Right lobe of liver (tissue), 6 donors: ENCODE measurements around the gene FIZ1. TPM values are rescaled to one million over a fixed set of nuclear protein-coding genes. Genes with fewer than 3 reads are reported as not detected.

Source experiments
- ATAC-seq, 4 donors: fragments of 200-7000 bp; cut with Tn5 transposase; one replicate each; pipeline ENCODE4 v1.9.1; 2020; ENCODE audit warnings: mild to moderate bottlenecking in 4 of 4, moderate library complexity in 4 of 4
- DNase-seq, 3 donors: peaks; one replicate each; pipeline ENCODE4 v3.0.0-alpha.2; 2020
- H3K27ac ChIP-seq, 3 donors: fragments of 200-600 bp; one replicate each; pipeline ENCODE4 v1.8.0; 2022
- H3K27me3 ChIP-seq, 2 donors: fragments of 200-600 bp; one replicate each; pipeline ENCODE4 v1.8.0; 2022
- H3K36me3 ChIP-seq, 4 donors: fragments of 200-600 bp; sonication (generic) in 1 of 4; one replicate each; pipeline versions ENCODE4 v1.5.1 to v1.8.0; 2017 to 2022; ENCODE audit warnings: control low read depth in 1 of 4
- H3K4me1 ChIP-seq, 4 donors: fragments of 200-600 bp; sonication (generic) in 1 of 4; one replicate each; pipeline versions ENCODE4 v1.5.1 to v1.8.0; 2017 to 2022; ENCODE audit warnings: control low read depth in 1 of 4
- H3K4me3 ChIP-seq, 3 donors: fragments of 200-600 bp; one replicate each; pipeline ENCODE4 v1.8.0; 2022
- H3K9me3 ChIP-seq, 4 donors: fragments of 200-600 bp; sonication (generic) in 1 of 4; one replicate each; pipeline versions ENCODE4 v1.5.1 to v1.8.0; 2017 to 2022; ENCODE audit warnings: control low read depth in 1 of 4
- POLR2A ChIP-seq: fragments of 450-650 bp; IDR thresholded peaks from one replicate; pipeline ENCODE4 v1.6.1; 2017; ENCODE audit warnings: antibody characterized with exemption, mild to moderate bottlenecking
- WGBS: methylation state at CpG from one replicate; pipeline ENCODE4 v1.1.6; 2018; ENCODE audit warnings: low coverage, low lambda C conversion rate; ENCODE audit not compliant: insufficient coverage; ENCODE audit errors: missing lambda C conversion rate; 5-methylcytosine and 5-hydroxymethylcytosine counted together
- intact Hi-C, 2 donors: fragments of 100-400 bp; cut with DNase I; formaldehyde crosslinking; loops; one replicate each; pipeline versions ENCODE4 v1.11.2 to v1.14.1; 2022
- total RNA-seq, 6 experiments: library from RNA; depleted of rRNA in 2 of 6; stranded (reverse); fragments of >200 nt in 2 of 6; fragmentation: NEBNext Ultra II Directional in 3 of 6; extraction: Animal tissue kit (Norgen Biotek cat#: 25700) in 3 of 6; gene quantifications; one replicate each; pipeline versions ENCODE4 v1.1.0 to v1.2.4, GENCODE V29; 2016 to 2023
- TF ChIP-seq, protein P1 (sequence below), 4 donors: fragments of 200-600 bp in 3 of 4; fragments of 450-650 bp in 1 of 4; IDR thresholded peaks; one replicate each; pipeline versions ENCODE4 v1.5.1 to v1.8.0; 2016 to 2022; ENCODE audit warnings: antibody characterized with exemption in 4 of 4, mild to moderate bottlenecking in 2 of 4
- donor health status: DM: no; HTN: yes; CAD: no.
- donor health status: DM: no; HTN: no; CAD: no.
- donor health status: DM: no; HTN: no; CAD: no.
- donor health status: DM: no; HTN: yes; CAD: no.
- donor health status: DM: no; HTN: yes; CAD: no.

The FIZ1 gene
- total RNA-seq, 6 experiments from 2014 or later = 3.0 to 13.1 (median 5.1) TPM

DNA sequence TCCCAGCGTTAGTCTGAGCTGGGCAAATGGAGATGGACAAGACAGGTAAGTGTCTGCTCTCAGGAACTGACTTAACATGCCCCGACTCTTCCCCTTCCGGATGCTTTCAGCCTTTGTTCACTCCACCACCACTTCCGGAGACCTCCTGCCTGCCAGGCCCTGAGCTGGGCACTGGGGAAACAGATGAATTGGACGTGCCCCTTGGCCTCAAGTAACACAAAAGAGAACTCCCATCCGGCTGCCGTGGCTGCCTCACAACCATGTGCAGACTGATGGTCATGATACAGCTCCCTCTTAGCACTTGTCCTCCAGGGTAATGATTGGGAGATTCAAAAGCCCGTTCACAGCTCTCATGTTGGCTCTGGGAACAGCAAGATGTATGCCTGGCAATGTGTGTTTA lies 18.1 kb upstream of the FIZ1 start:
- Histone ChIP-seq H3K36me3 (peaks cover 0 to 14% (median 0%) of the 10 kb centered on the region in 4 donors), H3K4me3 (no peak overlapping the region), H3K4me1 (no peaks in the 10 kb centered on the region), H3K27me3 (no peaks in the 10 kb centered on the region), H3K9me3 (no peaks in the 10 kb centered on the region), H3K27ac (no peak overlapping the region)
- ATAC-seq = no peak
- intact Hi-C loops = no loop called here
- TF ChIP-seq, protein P1, sequence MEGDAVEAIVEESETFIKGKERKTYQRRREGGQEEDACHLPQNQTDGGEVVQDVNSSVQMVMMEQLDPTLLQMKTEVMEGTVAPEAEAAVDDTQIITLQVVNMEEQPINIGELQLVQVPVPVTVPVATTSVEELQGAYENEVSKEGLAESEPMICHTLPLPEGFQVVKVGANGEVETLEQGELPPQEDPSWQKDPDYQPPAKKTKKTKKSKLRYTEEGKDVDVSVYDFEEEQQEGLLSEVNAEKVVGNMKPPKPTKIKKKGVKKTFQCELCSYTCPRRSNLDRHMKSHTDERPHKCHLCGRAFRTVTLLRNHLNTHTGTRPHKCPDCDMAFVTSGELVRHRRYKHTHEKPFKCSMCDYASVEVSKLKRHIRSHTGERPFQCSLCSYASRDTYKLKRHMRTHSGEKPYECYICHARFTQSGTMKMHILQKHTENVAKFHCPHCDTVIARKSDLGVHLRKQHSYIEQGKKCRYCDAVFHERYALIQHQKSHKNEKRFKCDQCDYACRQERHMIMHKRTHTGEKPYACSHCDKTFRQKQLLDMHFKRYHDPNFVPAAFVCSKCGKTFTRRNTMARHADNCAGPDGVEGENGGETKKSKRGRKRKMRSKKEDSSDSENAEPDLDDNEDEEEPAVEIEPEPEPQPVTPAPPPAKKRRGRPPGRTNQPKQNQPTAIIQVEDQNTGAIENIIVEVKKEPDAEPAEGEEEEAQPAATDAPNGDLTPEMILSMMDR (IDR thresholded peaks at IDR 0.05) = no peak
- TF ChIP-seq POLR2A = no peak
- no peak for DNase-seq
- WGBS = 90% methylated on average over 4 of the region's 8 CpGs

DNA sequence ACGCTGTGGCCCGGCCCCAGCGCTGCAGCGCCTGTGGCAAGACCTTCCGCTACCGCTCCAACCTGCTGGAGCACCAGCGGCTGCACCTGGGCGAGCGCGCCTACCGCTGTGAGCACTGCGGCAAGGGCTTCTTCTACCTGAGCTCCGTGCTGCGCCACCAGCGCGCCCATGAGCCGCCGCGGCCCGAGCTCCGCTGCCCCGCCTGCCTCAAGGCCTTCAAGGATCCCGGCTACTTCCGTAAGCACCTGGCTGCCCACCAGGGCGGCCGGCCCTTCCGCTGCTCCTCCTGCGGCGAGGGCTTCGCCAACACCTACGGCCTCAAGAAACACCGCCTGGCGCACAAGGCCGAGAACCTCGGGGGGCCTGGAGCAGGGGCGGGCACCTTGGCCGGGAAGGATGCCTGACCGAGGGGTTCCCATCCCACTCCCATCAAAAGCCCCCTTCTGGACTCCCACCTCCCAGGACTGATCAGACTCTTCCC lies 17.1 kb upstream of the FIZ1 start:
- DNase-seq (no peak), ATAC-seq (no peak)
- Histone ChIP-seq H3K27ac (no peak overlapping the region), H3K4me3 (no peak overlapping the region), H3K36me3 (peaks cover 0 to 14% (median 0%) of the 10 kb centered on the region in 4 donors), H3K27me3 (no peaks in the 10 kb centered on the region), H3K4me1 (no peaks in the 10 kb centered on the region), H3K9me3 (no peaks in the 10 kb centered on the region)
- WGBS = no CpG with 5 or more reads among the region's 38 CpGs
- TF ChIP-seq, protein P1 (IDR thresholded peaks at IDR 0.05) = no peak
- no peak for TF ChIP-seq POLR2A
- intact Hi-C loops = no loop called here

DNA sequence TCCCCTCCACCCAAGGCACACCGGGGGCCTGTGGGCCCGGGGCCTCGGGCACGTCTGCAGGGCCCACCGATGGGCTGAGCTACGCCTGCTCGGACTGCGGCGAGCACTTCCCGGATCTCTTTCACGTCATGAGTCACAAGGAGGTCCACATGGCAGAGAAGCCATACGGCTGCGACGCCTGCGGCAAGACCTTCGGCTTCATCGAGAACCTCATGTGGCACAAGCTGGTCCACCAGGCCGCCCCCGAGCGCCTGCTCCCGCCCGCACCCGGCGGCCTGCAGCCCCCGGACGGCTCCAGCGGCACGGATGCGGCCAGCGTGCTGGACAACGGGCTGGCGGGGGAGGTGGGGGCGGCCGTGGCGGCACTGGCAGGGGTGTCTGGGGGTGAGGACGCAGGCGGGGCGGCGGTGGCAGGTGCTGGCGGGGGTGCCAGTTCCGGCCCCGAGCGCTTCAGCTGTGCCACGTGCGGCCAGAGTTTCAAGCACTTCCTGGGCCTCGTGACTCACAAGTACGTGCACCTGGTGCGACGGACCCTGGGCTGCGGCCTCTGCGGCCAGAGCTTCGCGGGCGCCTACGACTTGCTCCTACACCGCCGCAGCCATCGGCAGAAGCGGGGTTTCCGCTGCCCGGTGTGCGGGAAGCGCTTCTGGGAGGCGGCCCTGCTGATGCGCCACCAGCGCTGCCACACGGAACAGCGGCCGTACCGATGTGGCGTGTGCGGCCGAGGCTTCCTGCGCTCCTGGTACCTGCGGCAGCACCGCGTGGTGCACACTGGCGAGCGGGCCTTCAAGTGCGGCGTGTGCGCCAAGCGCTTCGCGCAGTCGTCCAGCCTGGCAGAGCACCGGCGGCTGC lies 16.5 kb upstream of the FIZ1 start:
- intact Hi-C loops = no loop called here
- H3K27me3 ChIP-seq = no peaks in the 10 kb centered on the region

DNA sequence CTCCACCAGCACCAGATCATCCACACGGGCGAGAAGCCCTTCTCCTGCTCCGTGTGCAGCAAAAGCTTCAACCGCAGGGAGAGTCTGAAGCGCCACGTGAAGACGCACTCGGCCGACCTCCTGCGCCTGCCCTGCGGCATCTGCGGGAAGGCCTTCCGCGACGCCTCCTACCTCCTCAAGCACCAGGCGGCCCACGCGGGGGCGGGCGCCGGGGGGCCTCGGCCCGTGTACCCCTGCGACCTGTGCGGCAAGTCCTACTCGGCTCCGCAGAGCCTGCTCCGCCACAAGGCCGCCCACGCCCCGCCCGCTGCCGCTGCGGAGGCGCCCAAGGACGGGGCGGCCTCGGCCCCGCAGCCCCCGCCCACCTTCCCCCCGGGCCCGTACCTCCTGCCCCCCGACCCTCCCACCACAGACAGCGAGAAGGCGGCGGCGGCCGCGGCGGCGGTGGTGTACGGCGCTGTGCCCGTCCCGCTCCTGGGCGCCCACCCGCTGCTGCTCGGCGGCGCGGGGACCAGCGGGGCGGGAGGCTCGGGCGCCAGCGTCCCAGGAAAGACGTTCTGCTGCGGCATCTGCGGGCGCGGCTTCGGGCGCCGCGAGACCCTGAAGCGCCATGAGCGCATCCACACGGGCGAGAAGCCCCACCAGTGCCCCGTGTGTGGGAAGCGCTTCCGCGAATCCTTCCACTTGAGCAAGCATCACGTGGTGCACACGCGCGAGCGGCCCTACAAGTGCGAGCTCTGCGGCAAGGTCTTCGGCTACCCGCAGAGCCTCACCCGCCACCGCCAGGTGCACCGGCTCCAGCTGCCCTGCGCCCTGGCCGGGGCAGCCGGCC lies 15.6 kb upstream of the FIZ1 start:
- peaks cover 0 to 14% (median 0%) of the 10 kb centered on the region in 4 donors for H3K36me3 ChIP-seq
- ATAC-seq = no peak
- no peaks in the 10 kb centered on the region for H3K9me3 ChIP-seq
- DNase-seq = no peak
- intact Hi-C loops = no loop called here
- H3K4me3 ChIP-seq = no peak overlapping the region
- no peak overlapping the region for H3K27ac ChIP-seq
- H3K4me1 ChIP-seq = no peaks in the 10 kb centered on the region
- WGBS = 100% methylated on average over 30 of the region's 98 CpGs
- no peak for TF ChIP-seq POLR2A
- TF ChIP-seq, protein P1 (IDR thresholded peaks at IDR 0.05) = no peak
- H3K27me3 ChIP-seq = no peaks in the 10 kb centered on the region

More for the DNA sequence above, 16.5 kb upstream of the FIZ1 start:
- Histone ChIP-seq H3K36me3 (peaks cover 0 to 14% (median 0%) of the 10 kb centered on the region in 4 donors), H3K4me3 (no peak overlapping the region), H3K4me1 (no peaks in the 10 kb centered on the region), H3K27ac (no peak overlapping the region), H3K9me3 (no peaks in the 10 kb centered on the region)
- ATAC-seq (no peak), DNase-seq (no peak)
- no peak for TF ChIP-seq POLR2A
- TF ChIP-seq, protein P1 (IDR thresholded peaks at IDR 0.05) = no peak
- 90% methylated on average over 2 of the region's 88 CpGs for WGBS
